HG03565 (cell line): ENCODE data around the gene OAS1.
"Not testable (repeated sequence)": the region's sequence is repeated elsewhere in the genome, so short reads cannot be mapped to it uniquely, and the experiment has no call there.

Experiments
- ATAC-seq: cut with Tn5 transposase; IDR thresholded peaks from one replicate; pipeline ENCODE4 v1.9.1; 2021; ENCODE audit warnings: mild to moderate bottlenecking, moderate library complexity; ENCODE audit not compliant: unreplicated experiment

OAS1 gene

GRCh38 chr12:112936264-112936663 is 29.5 kb downstream of the OAS1 start:
- no peak for ATAC-seq

GRCh38 chr12:112936927-112937326 is 30.2 kb downstream of the OAS1 start:
- ATAC-seq: no peak

GRCh38 chr12:112937741-112938719 is 31.3 kb downstream of the OAS1 start, which contains the start of gene OAS3:
OAS3 (plus strand) TSS chr12:112938474; CDS start chr12:112938531, 57 bp downstream.
- ATAC-seq: no peak

GRCh38 chr12:112938751-112939150 is 32.0 kb downstream of the OAS1 start:
- no peak for ATAC-seq

GRCh38 chr12:112939761-112940381 is 33.1 kb downstream of the OAS1 start:
- ATAC-seq: peak; percentile 51

- ATAC-seq: no peak
Measured at GRCh38 chr12:112941528-112942335, 35.0 kb downstream of the OAS1 start.

GRCh38 chr12:112942572-112942971 is 35.8 kb downstream of the OAS1 start:
- ATAC-seq: no peak

- no peak for ATAC-seq
Measured at GRCh38 chr12:112944024-112944690, 37.4 kb downstream of the OAS1 start.

GRCh38 chr12:112945515-112945914 is 38.8 kb downstream of the OAS1 start:
- ATAC-seq: no peak

GRCh38 chr12:112946236-112947000 is 39.7 kb downstream of the OAS1 start:
- ATAC-seq: no peak

- no peak for ATAC-seq
Measured at GRCh38 chr12:112947314-112947713, 40.6 kb downstream of the OAS1 start.

- no peak for ATAC-seq
Measured at GRCh38 chr12:112947761-112948160, 41.0 kb downstream of the OAS1 start.

- no peak for ATAC-seq
Measured at GRCh38 chr12:112948806-112949205, 42.0 kb downstream of the OAS1 start.

GRCh38 chr12:112950701-112951100 is 43.9 kb downstream of the OAS1 start:
- no peak for ATAC-seq

- not testable (repeated sequence) for ATAC-seq
Measured at GRCh38 chr12:112957125-112957524, 50.4 kb downstream of the OAS1 start.

GRCh38 chr12:112961074-112961473 is 54.3 kb downstream of the OAS1 start:
- ATAC-seq: no peak

GRCh38 chr12:112961536-112961935 is 54.8 kb downstream of the OAS1 start:
- no peak for ATAC-seq

GRCh38 chr12:112962561-112962960 is 55.8 kb downstream of the OAS1 start:
- ATAC-seq: no peak

- no peak for ATAC-seq
Measured at GRCh38 chr12:112963227-112963861, 56.6 kb downstream of the OAS1 start.
